ENCODE results near the gene C19orf33. TPM values are rescaled to one million over a fixed set of nuclear protein-coding genes. Genes with fewer than 3 reads are reported as not detected.
A peak's percentile ranks its signal among the peaks of the same experiment; 100 is the strongest.
"Not testable (repeated sequence)": the region's sequence is repeated elsewhere in the genome, so short reads cannot be mapped to it uniquely, and the experiment has no call there.

The C19orf33 gene
- not detected in 2 replicates for total RNA-seq

- H3K27ac ChIP-seq (ENCODE audit: low read depth, low read length) = no peak within 1 kb of the TSS
- DNase-seq (ENCODE audit: insufficient read length, low spot score, missing footprints) = no peak
- H3K4me3 ChIP-seq (ENCODE audit: insufficient read depth, low read length) = no peak within 1 kb of the TSS
- TF ChIP-seq CTCF (IDR thresholded peaks at IDR 0.05; ENCODE audit: extremely low read depth, low read depth, low read length) = no peak
- no peaks in the 10 kb centered on the region for H3K79me2 ChIP-seq (ENCODE audit: insufficient read depth, low read length)
- no peaks in the 10 kb centered on the region for H3K9me3 ChIP-seq (ENCODE audit: low read depth, low read length)
- H3K36me3 ChIP-seq (ENCODE audit: insufficient read depth, low read length) = peaks cover 12% of the 10 kb centered on the region
- no peak within 1 kb of the TSS for H3K4me2 ChIP-seq (ENCODE audit: insufficient read depth, low read length)
- no peak within 1 kb of the TSS for H2AFZ ChIP-seq (ENCODE audit: low read length)
- peaks cover 15% of the 10 kb centered on the region for H3K4me1 ChIP-seq (ENCODE audit: insufficient read depth, low read length)
- H3K27me3 ChIP-seq (ENCODE audit: insufficient read depth, low read length) = no peaks in the 10 kb centered on the region
- peaks cover 2% of the 10 kb centered on the region for H4K20me1 ChIP-seq (ENCODE audit: insufficient read depth, low read length)
These were observed at the start of gene C19orf33 for GRCh38 chr19:38303517-38304351. Gene C19orf33, plus strand, starts transcription at chr19:38304251. Its CDS starts 11 bp downstream, at chr19:38304262.

- H3K36me3 ChIP-seq (ENCODE audit: insufficient read depth, low read length) = no peaks in the 10 kb centered on the region
- H2AFZ ChIP-seq (ENCODE audit: low read length) = no peak overlapping the region
- peak overlapping the region; percentile 66 for H3K4me2 ChIP-seq (ENCODE audit: insufficient read depth, low read length)
- TF ChIP-seq CTCF (IDR thresholded peaks at IDR 0.05; ENCODE audit: extremely low read depth, low read depth, low read length) = no peak
- peak overlapping the region; percentile 62 for H3K4me3 ChIP-seq (ENCODE audit: insufficient read depth, low read length)
- H3K27me3 ChIP-seq (ENCODE audit: insufficient read depth, low read length) = peaks cover 8% of the 10 kb centered on the region
- no peaks in the 10 kb centered on the region for H4K20me1 ChIP-seq (ENCODE audit: insufficient read depth, low read length)
- peaks cover 11% of the 10 kb centered on the region for H3K4me1 ChIP-seq (ENCODE audit: insufficient read depth, low read length)
- H3K9me3 ChIP-seq (ENCODE audit: low read depth, low read length) = no peaks in the 10 kb centered on the region
- no peak overlapping the region for H3K27ac ChIP-seq (ENCODE audit: low read depth, low read length)
- H3K79me2 ChIP-seq (ENCODE audit: insufficient read depth, low read length) = no peaks in the 10 kb centered on the region
- peak; percentile 61 for DNase-seq (ENCODE audit: insufficient read length, low spot score, missing footprints)
These were observed 48.6 kb upstream of the C19orf33 start for GRCh38 chr19:38255383-38256014.

GRCh38 chr19:38261942-38262341 lies 42.1 kb upstream of the C19orf33 start:
- H3K27ac ChIP-seq (ENCODE audit: low read depth, low read length); H3K4me3 ChIP-seq (ENCODE audit: insufficient read depth, low read length); H4K20me1 ChIP-seq (ENCODE audit: insufficient read depth, low read length); H3K9me3 ChIP-seq (ENCODE audit: low read depth, low read length); H2AFZ ChIP-seq (ENCODE audit: low read length); H3K79me2 ChIP-seq (ENCODE audit: insufficient read depth, low read length); DNase-seq (ENCODE audit: insufficient read length, low spot score, missing footprints); H3K27me3 ChIP-seq (ENCODE audit: insufficient read depth, low read length); H3K36me3 ChIP-seq (ENCODE audit: insufficient read depth, low read length); H3K4me2 ChIP-seq (ENCODE audit: insufficient read depth, low read length): not testable (repeated sequence)
- H3K4me1 ChIP-seq (ENCODE audit: insufficient read depth, low read length) = peaks cover 14% of the 10 kb centered on the region

- Histone ChIP-seq H3K4me3 (ENCODE audit: insufficient read depth, low read length) (no peak overlapping the region), H3K27me3 (ENCODE audit: insufficient read depth, low read length) (no peaks in the 10 kb centered on the region), H3K79me2 (ENCODE audit: insufficient read depth, low read length) (no peaks in the 10 kb centered on the region), H3K4me2 (ENCODE audit: insufficient read depth, low read length) (no peak overlapping the region), H2AFZ (ENCODE audit: low read length) (no peak overlapping the region), H3K4me1 (ENCODE audit: insufficient read depth, low read length) (peaks cover 20% of the 10 kb centered on the region), H4K20me1 (ENCODE audit: insufficient read depth, low read length) (no peaks in the 10 kb centered on the region), H3K9me3 (ENCODE audit: low read depth, low read length) (no peaks in the 10 kb centered on the region), H3K36me3 (ENCODE audit: insufficient read depth, low read length) (no peaks in the 10 kb centered on the region), H3K27ac (ENCODE audit: low read depth, low read length) (no peak overlapping the region)
- no peak for DNase-seq (ENCODE audit: insufficient read length, low spot score, missing footprints)
- TF ChIP-seq CTCF (IDR thresholded peaks at IDR 0.05; ENCODE audit: extremely low read depth, low read depth, low read length) = no peak
These were observed 41.3 kb upstream of the C19orf33 start for GRCh38 chr19:38262585-38263268.
